Lower leg skin (tissue), 3 donors: ENCODE results near the gene NFIA.

Source experiments
- POLR2A ChIP-seq, 2 donors: fragments of 450-650 bp; IDR thresholded peaks; one replicate each; pipeline ENCODE4 v1.6.1; 2016 to 2017; ENCODE audit warnings: antibody characterized with exemption in 2 of 2, mild to moderate bottlenecking in 1 of 2, moderate library complexity in 1 of 2
- TF ChIP-seq, protein P1 (sequence below), 3 donors: fragments of 450-650 bp; IDR thresholded peaks; one replicate each; pipeline ENCODE4 v1.5.1; 2016; ENCODE audit warnings: antibody characterized with exemption in 3 of 3, mild to moderate bottlenecking in 3 of 3, moderate library complexity in 2 of 3

GRCh38 chr1:61433646-61434045, 351.3 kb downstream of the NFIA start:
- TF ChIP-seq POLR2A (IDR thresholded peaks at IDR 0.05), result no peak
- TF ChIP-seq, protein P1, sequence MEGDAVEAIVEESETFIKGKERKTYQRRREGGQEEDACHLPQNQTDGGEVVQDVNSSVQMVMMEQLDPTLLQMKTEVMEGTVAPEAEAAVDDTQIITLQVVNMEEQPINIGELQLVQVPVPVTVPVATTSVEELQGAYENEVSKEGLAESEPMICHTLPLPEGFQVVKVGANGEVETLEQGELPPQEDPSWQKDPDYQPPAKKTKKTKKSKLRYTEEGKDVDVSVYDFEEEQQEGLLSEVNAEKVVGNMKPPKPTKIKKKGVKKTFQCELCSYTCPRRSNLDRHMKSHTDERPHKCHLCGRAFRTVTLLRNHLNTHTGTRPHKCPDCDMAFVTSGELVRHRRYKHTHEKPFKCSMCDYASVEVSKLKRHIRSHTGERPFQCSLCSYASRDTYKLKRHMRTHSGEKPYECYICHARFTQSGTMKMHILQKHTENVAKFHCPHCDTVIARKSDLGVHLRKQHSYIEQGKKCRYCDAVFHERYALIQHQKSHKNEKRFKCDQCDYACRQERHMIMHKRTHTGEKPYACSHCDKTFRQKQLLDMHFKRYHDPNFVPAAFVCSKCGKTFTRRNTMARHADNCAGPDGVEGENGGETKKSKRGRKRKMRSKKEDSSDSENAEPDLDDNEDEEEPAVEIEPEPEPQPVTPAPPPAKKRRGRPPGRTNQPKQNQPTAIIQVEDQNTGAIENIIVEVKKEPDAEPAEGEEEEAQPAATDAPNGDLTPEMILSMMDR (IDR thresholded peaks at IDR 0.05), result no peak
